NK-92 treated with Interleukin-12 subunit alpha and Interleukin-12 subunit beta, amount 100 ng/mL, for 24 hours (cell line): Measurements from ENCODE around the gene BCAR1.
"Not testable (repeated sequence)": the region's sequence is repeated elsewhere in the genome, so short reads cannot be mapped to it uniquely, and the experiment has no call there.

ENCODE experiments used
- DNase-seq: peaks from one replicate; lab custom pipeline; 2025; lab: John Stamatoyannopoulos, UW

Gene BCAR1

GRCh38 chr16:75254359-75254837 lies 3.0 kb upstream of the BCAR1 start:
- no peak for DNase-seq

DNA sequence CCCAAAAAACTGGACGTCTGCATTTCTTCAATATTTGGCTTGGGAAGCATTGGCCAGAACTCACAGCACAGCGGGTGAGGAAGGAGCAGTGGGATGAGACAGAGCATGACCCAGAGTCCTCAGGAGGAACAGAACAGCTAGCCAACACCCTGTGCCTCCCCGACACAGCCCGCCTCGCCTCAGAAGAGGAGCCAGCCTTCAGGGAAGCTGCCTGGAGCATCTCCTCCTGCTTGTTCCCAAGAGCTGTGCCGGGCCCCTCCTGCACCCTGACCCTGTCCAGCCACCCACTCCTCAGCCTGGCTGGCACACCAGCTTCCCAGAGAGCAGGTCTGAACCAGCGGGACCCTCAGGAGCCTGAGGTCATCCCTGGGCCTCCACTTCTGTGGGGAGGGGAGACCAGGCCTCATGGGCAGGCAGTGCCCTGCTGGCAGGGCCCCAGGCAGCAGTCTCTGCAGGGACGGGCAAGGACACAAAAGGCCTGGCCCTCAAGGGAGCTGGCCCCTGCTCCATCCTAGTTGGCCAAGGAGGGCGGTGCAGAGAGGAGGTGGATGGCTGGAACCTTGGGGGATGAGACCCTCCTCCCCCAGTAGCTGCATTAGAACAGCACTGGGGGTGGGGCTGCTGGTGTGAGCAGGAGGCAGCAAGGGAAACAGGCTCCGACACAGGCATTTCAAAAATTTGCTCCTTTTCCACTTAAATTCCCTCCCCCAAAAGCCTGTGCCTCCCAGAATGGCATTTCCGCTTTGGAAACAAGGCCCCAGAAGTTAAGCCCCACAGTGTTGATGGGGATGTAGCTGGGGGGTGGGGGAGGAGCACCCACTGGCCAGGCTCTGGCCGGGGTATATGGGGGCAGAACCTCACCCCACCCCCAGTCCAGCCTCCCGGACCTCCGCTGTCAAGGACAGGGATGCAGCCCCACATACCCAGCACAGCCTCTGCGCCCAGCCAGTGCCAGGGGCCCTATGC lies 1.8 kb upstream of the BCAR1 start:
- DNase-seq: no peak

DNA sequence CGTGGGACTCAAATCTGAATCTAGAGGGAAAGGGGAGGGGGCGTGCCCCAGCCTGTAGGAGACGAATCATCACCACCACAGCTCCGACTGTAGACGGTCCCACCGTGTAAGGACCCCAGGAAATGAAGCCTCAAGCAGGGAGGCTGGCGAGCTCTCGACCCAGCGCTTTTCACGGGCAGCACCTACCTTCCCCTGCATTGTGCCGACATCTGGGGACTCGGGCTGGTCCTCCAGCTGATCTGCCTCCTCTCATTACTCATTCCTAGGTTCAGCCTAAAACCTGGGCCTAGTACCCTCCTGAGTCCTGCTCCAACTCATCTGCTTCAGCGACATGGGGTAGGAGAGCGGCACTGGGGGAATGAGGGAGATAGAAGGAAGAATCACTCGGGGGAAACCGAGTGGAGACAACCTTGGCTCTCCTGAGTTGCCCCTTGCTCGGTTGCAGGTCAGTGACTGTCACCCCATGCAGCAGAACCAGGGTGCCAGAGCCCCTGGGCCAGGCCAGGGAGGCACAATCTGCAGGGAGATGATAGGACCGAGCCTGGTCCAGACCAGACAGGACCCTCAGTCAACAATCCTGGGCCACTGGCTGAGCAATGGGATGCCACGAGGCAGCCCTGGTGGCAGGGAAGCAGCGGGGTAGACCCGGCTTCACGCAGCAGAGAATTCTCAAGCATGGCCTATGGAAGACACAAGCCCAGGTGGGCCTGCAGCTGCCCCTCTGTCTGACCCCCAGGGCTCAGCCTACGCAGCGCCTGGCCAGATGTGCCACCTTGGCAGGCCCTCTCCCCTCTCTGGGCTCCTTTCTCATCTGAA lies 833 bp upstream of the BCAR1 start:
- DNase-seq: no peak

GRCh38 chr16:75250809-75251279 lies 580 bp downstream of the BCAR1 start:
- no peak for DNase-seq

DNA sequence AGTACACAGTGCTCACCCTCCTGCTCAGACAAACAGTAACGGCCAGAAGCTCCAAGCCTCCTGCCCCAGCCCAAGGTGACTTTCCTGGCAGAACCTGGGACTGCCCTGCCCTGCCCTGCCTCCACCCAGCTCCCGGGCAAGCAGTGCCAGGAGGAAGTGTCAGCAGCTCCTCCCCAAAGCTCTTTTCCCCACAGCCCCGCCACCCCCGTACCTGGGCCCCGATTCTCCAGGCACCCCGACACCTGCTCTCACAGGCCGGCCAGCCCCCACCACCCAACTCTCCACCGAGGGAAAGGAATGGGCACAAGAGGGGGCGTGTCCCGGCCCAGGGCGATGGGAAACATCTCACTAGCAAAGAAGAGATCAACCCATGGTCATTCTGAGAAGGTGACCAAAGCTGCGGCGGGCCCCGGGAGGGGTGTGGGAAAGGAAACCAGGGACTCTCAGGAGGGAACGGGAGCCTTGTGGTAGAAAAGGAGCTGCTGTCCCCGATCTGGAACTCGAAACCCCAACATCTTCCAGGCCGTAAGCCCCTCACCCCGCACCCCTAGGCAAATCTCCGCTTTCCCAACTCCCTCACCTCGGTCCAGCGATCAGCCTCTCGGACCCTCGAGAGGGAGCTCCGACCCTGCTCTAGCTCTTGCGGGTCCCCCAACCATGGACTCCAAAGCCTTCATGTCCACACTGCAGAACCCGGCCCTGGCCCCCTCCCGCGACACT lies 1.2 kb downstream of the BCAR1 start:
- DNase-seq: no peak

- DNase-seq: no peak
Measured at GRCh38 chr16:75249441-75249840, 2.0 kb downstream of the BCAR1 start.

GRCh38 chr16:75248536-75249380 lies 2.7 kb downstream of the BCAR1 start:
- no peak for DNase-seq

DNA sequence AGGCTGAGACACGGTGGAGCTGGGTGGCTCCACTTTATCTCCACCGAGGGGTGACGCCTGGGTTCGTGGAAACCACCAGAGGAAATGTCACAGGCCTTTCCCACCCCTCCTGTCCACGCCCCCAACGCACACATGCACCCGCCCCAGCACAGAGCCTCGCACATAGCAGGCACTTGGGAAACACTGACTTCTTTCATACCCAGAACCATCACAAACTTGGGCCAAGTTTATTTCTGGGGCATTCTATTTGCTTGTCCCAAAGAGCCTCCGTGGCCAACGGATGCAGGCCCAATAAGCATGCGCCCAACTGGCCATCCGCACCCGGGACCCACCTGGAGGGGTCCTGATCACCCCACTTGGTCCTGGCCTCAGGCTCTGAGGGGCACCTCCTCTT lies 3.3 kb downstream of the BCAR1 start:
- DNase-seq: no peak

GRCh38 chr16:75247249-75247648 lies 4.2 kb downstream of the BCAR1 start:
- no peak for DNase-seq

- DNase-seq: no peak
Measured at GRCh38 chr16:75246504-75247205, 4.8 kb downstream of the BCAR1 start.

GRCh38 chr16:75244844-75245758 lies 6.3 kb downstream of the BCAR1 start:
- no peak for DNase-seq

DNA sequence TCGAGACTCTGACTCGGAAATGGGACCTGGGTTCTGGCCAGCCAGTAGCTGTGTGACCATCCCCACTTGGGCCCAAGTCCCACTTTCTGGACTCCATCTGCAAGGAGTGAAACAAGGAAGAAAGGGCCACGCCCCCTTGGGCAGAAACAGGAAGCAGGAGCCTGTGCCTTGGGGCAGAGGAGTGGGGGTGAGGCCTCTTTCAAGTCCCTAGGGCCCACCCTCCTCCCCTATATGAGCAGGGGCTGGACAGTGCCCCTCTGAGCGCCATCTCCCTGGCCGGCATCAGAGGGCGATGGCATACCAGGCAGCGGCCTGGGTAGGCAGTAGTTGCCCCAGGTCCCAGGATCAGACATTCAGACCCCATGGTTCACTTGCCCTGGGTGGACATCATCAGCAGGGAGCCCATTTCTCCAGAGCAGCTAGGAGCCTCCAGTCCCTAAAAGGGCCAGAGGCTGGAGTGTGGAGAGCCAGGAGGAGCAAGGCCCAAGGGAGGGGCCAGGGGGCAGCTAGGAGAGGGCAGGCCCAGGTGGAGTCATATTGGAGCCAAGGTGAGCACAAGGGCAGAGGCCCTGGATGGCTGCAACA lies 7.1 kb downstream of the BCAR1 start:
- DNase-seq: no peak

- no peak for DNase-seq
Measured at GRCh38 chr16:75243667-75244224, 7.7 kb downstream of the BCAR1 start.

DNA sequence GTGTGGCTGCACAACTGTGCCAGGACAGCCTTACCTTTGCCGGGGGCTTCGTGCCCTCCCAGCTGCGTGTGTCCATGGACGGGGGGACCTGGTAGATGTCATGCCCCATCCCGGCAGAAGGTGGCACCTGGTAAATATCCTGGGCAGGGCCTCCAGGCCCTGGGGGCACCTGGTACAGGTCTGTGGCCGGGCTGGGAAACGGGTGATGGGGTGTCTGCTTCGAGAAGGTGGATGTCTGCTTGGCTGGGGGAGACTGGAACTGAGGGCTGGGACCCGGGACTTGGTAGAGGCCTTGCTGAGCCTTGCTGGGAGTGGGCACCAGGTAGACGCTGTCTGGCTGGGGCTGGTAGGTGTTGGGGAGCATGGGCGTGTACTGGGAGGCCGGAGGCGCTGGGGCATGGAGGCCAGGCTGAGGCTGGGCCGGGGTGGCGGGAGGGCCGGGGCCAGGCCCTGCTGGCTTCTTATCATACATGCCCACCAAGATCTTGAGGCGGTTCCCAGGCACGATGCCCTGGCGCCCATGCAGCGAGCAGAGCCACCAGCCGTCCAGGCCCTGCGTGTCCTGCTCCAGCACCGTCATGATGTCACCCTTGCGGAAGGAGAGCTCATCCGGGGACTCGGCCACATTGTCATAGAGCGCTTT lies 8.9 kb downstream of the BCAR1 start:
- DNase-seq: not testable (repeated sequence)

- no peak for DNase-seq
Measured at GRCh38 chr16:75241955-75242354, 9.5 kb downstream of the BCAR1 start.

GRCh38 chr16:75241412-75241811 lies 10.0 kb downstream of the BCAR1 start:
- no peak for DNase-seq

- DNase-seq: not testable (repeated sequence)
Measured at GRCh38 chr16:75240633-75241032, 10.8 kb downstream of the BCAR1 start.

GRCh38 chr16:75239542-75240122 lies 11.8 kb downstream of the BCAR1 start:
- no peak for DNase-seq
